A673 (cell line): Measurements from ENCODE around the gene BIRC7. TPM values are rescaled to one million over a fixed set of nuclear protein-coding genes. Genes with fewer than 3 reads are reported as not detected.

Experiments
- BruUV-seq: library from RNA; stranded (reverse); fragments of 400-500 nt; replicated peaks from 2 replicates; lab custom pipeline; 2021; lab: Mats Ljungman, UMichigan
- CTCF ChIA-PET: fragments of 300-600 bp; sonication (Branson Sonifier 250); formaldehyde crosslinking; loops from one replicate; lab custom pipeline; 2022; ENCODE audit warnings: antibody characterized with exemption; lab: Charles Lee
- POLR2A ChIA-PET: fragments of 300-600 bp; sonication (Branson Sonifier 250); formaldehyde crosslinking; loops from one replicate; lab custom pipeline; 2022; ENCODE audit warnings: antibody characterized with exemption; ENCODE audit not compliant: low non-redundant PET; lab: Charles Lee
- DNase-seq: peaks from one replicate; pipeline ENCODE4 v3.0.0-alpha.2; 2015; ENCODE audit warnings: low spot score
- H3K27ac ChIP-seq: fragments of 200-600 bp; sonication (generic); 2 replicates; pipeline ENCODE4 v1.5.1; 2016; ENCODE audit warnings: mixed run types, low read depth, mild to moderate bottlenecking, mixed read lengths, antibody characterized with exemption, low read length; ENCODE audit not compliant: poor library complexity, severe bottlenecking
- H3K27me3 ChIP-seq: fragments of 200-600 bp; sonication (generic); replicated peaks from 2 replicates; pipeline ENCODE4 v1.6.1; 2017; ENCODE audit warnings: mixed run types, low read depth, mild to moderate bottlenecking, mixed read lengths, antibody characterized with exemption, low read length; ENCODE audit not compliant: insufficient read depth, poor library complexity
- H3K36me3 ChIP-seq: fragments of 200-600 bp; sonication (generic); 2 replicates; pipeline ENCODE4 v1.6.1; 2016; ENCODE audit warnings: mixed run types, mild to moderate bottlenecking, mixed read lengths, antibody characterized with exemption, low read length; ENCODE audit not compliant: insufficient read depth, poor library complexity, severe bottlenecking
- H3K4me1 ChIP-seq: fragments of 200-600 bp; sonication (generic); 2 replicates; pipeline ENCODE4 v1.6.1; 2017; ENCODE audit warnings: mixed run types, mild to moderate bottlenecking, mixed read lengths, antibody characterized with exemption, low read length; ENCODE audit not compliant: insufficient read depth, poor library complexity, severe bottlenecking
- H3K4me3 ChIP-seq: fragments of 200-600 bp; sonication (generic); 2 replicates; pipeline ENCODE4 v1.5.1; 2016; ENCODE audit warnings: low read depth, mixed run types, mild to moderate bottlenecking, mixed read lengths, low read length; ENCODE audit not compliant: poor library complexity, severe bottlenecking
- H3K9me3 ChIP-seq: fragments of 200-600 bp; sonication (generic); 2 replicates; pipeline ENCODE4 v1.6.1; 2016; ENCODE audit warnings: mixed run types, low read depth, mild to moderate bottlenecking, mixed read lengths, antibody characterized with exemption, low read length; ENCODE audit not compliant: poor library complexity, severe bottlenecking
- EZH2 ChIP-seq: fragments of 200-600 bp; sonication (generic); IDR thresholded peaks from 2 replicates; pipeline ENCODE4 v1.6.1; 2017; ENCODE audit warnings: borderline replicate concordance, low read depth, mild to moderate bottlenecking, mixed read lengths, antibody characterized with exemption, low read length; ENCODE audit not compliant: poor library complexity, severe bottlenecking
- intact Hi-C: fragments of 100-400 bp; cut with micrococcal nuclease; formaldehyde crosslinking; loops from one replicate; pipeline ENCODE4 v1.10.0; 2022; ENCODE audit not compliant: unreplicated experiment
- total RNA-seq: library from RNA; stranded (reverse); gene quantifications from 2 replicates; pipeline ENCODE4 v1.2.3, GENCODE V29; 2021
- TF ChIP-seq, protein P1 (sequence below): fragments of 300-800, 200-600 bp; sonication (generic); conservative IDR thresholded peaks from 2 replicates; pipeline ENCODE4 v1.5.1; 2017; ENCODE audit warnings: low read depth, mild to moderate bottlenecking, antibody characterized with exemption, low read length, moderate library complexity, mixed read lengths

BIRC7 gene
- total RNA-seq, 1 experiment from 2014 or later: not detected

DNA sequence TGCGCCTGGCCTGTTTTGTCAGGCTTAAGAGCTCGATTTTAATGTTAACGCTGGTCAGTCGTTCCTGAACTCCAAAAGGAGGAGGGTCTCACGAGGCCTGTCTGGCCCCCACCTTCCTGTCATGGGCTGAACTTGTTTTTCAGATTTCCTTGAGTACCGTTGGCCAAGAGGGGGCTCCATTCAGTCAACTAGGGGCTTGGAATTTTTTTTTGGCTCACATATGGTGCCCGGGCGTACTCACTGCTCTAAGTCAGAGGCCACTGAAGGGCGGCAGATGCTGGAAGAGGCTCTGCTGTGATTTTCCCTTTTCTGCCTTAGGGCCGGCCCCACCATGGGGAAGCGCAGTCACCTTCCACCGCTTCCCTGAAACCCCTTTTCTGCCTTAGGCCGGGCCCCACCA is 6.9 kb upstream of the BIRC7 start:
- Histone ChIP-seq H3K27me3 (peaks cover 20% of the 10 kb centered on the region), H3K27ac (no peak overlapping the region), H3K4me1 (no peaks in the 10 kb centered on the region), H3K9me3 (no peaks in the 10 kb centered on the region), H3K4me3 (no peak overlapping the region), H3K36me3 (no peaks in the 10 kb centered on the region)
- no peak for TF ChIP-seq EZH2
- TF ChIP-seq, protein P1, sequence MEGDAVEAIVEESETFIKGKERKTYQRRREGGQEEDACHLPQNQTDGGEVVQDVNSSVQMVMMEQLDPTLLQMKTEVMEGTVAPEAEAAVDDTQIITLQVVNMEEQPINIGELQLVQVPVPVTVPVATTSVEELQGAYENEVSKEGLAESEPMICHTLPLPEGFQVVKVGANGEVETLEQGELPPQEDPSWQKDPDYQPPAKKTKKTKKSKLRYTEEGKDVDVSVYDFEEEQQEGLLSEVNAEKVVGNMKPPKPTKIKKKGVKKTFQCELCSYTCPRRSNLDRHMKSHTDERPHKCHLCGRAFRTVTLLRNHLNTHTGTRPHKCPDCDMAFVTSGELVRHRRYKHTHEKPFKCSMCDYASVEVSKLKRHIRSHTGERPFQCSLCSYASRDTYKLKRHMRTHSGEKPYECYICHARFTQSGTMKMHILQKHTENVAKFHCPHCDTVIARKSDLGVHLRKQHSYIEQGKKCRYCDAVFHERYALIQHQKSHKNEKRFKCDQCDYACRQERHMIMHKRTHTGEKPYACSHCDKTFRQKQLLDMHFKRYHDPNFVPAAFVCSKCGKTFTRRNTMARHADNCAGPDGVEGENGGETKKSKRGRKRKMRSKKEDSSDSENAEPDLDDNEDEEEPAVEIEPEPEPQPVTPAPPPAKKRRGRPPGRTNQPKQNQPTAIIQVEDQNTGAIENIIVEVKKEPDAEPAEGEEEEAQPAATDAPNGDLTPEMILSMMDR: no peak
- DNase-seq: no peak
- intact Hi-C loops: no loop called here
- POLR2A ChIA-PET: no interaction called here
- CTCF ChIA-PET: no interaction called here
- BruUV-seq: no TSS peak

DNA sequence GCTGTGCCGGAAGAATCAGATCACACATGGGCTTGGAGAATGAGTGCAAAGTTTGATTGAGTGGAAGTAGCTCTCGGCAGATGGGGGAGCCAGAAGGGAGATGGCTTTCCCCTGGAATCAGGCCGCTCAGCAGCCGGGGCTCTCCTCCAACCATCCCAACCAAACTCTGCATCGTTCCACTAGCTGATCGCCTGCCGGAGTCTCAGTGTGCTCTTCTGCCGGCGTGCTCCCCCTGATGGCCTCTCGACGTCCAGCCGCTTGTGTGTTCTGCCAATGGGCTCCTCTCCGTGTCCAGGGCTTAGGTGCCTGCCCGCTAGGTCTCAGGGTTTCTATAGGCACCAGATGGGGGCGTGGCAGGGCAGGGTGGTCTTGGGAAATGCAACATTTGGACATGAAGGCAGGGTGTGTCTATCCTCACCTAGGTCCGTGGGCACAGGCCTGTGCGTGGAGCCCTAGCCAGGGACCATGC is 4.9 kb upstream of the BIRC7 start:
- Histone ChIP-seq H3K4me1 (no peaks in the 10 kb centered on the region), H3K9me3 (no peaks in the 10 kb centered on the region), H3K27me3 (peaks cover 20% of the 10 kb centered on the region), H3K4me3 (no peak overlapping the region), H3K36me3 (no peaks in the 10 kb centered on the region), H3K27ac (no peak overlapping the region)
- BruUV-seq: no TSS peak
- peak; percentile 33 for DNase-seq
- CTCF ChIA-PET: no interaction called here
- intact Hi-C loops: no loop called here
- TF ChIP-seq, protein P1: peak; percentile 53
- no peak for TF ChIP-seq EZH2
- POLR2A ChIA-PET: no interaction called here

DNA sequence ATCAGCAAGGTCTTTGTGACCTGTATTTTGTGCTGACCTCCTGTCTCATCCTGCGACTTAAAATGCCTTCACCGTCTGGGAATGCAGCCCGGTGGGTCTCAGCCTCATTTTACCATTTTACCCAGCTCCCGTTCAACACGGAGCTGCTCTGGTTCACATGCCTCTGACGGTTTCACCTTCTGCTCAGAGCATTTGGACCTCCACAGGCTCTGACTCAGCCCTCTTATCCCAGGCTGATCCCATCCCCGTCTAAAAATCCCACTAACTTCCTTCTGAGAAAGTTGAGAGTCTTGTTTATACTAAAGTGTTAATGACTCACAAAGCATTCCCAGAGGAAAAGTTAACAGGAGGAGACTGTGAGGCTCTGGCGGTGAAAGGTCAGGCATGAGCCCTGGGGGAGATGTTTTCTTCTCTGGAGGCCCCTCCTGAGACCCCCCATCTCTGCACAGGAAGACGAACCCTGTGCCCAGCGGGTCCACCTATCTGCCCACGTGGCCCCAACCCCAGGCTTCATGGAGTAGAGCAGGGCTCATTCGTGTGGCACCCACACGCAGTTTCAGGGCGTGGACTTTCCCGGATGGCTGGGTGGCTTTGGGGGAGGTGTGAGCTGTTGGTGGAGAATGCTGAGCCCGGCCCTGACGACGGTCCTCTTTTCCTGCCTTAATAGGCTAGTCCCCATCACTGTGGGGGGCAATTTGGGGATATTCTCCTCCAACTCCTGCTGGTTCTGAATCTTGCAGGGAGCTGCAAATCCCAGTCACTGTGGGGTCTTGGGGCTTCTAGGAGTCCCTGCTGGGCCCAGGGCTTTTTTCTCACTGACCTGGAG is 3.3 kb upstream of the BIRC7 start:
- BruUV-seq: no TSS peak
- H3K27me3 ChIP-seq: peaks cover 20% of the 10 kb centered on the region
- H3K27ac ChIP-seq: no peak overlapping the region
- ChIA-PET POLR2A (no interaction called here), CTCF (interaction anchor here (1.1 kb wide), 1 partner anchor 9 kb away, joined by 3 read pairs; no protein-coding TSS in a partner anchor)
- no peak overlapping the region for H3K4me3 ChIP-seq
- no peak for DNase-seq
- H3K4me1 ChIP-seq: no peaks in the 10 kb centered on the region
- intact Hi-C loops: no loop called here
- no peaks in the 10 kb centered on the region for H3K9me3 ChIP-seq
- H3K36me3 ChIP-seq: no peaks in the 10 kb centered on the region
- TF ChIP-seq, protein P1: no peak
- no peak for TF ChIP-seq EZH2
